OCI-LY1 (cell line): ENCODE measurements around the gene RETSAT.

Experiments used
- H2AFZ ChIP-seq: fragments of 200-600 bp; sonication (generic), shearing (Covaris generic); 2 replicates; pipeline ENCODE4 v1.6.0; 2014; ENCODE audit warnings: antibody characterized with exemption, mild to moderate bottlenecking, low read length
- H3F3A ChIP-seq: fragments of 200-600 bp; sonication (generic), shearing (Covaris generic); 2 replicates; pipeline ENCODE4 v1.6.0; 2014; ENCODE audit warnings: mild to moderate bottlenecking, antibody characterized with exemption, low read length, moderate library complexity; ENCODE audit not compliant: insufficient read depth
- H3K27ac ChIP-seq: fragments of 200-600 bp; sonication (generic); 2 replicates; pipeline ENCODE4 v1.5.1; 2014; ENCODE audit warnings: low read length, mixed run types, mild to moderate bottlenecking, low read depth; ENCODE audit not compliant: poor library complexity, severe bottlenecking
- H3K27me3 ChIP-seq: fragments of 200-600 bp; sonication (generic); 2 replicates; pipeline ENCODE4 v1.6.0; 2014; ENCODE audit warnings: antibody characterized with exemption, mild to moderate bottlenecking, low read length, moderate library complexity; ENCODE audit not compliant: insufficient read depth
- H3K36me3 ChIP-seq: fragments of 200-600 bp; sonication (generic); 2 replicates; pipeline ENCODE4 v1.6.1; 2014; ENCODE audit warnings: mild to moderate bottlenecking, antibody characterized with exemption, low read length, moderate library complexity, mixed read lengths; ENCODE audit not compliant: insufficient read depth
- H3K4me1 ChIP-seq: fragments of 200-600 bp; sonication (generic); 2 replicates; pipeline ENCODE4 v1.5.1; 2014; ENCODE audit warnings: mild to moderate bottlenecking, low read length, moderate library complexity; ENCODE audit not compliant: insufficient read depth, severe bottlenecking
- H3K4me2 ChIP-seq: fragments of 200-600 bp; sonication (generic), shearing (Covaris generic); 2 replicates; pipeline ENCODE4 v1.6.1; 2014; ENCODE audit warnings: low read length
- H3K4me3 ChIP-seq: fragments of 200-600 bp; sonication (generic); 2 replicates; pipeline ENCODE4 v1.5.1; 2014; ENCODE audit warnings: low read length, low read depth, mild to moderate bottlenecking, mixed read lengths; ENCODE audit not compliant: poor library complexity, severe bottlenecking
- H3K79me2 ChIP-seq: fragments of 200-600 bp; shearing (Covaris generic); 2 replicates; pipeline ENCODE4 v1.6.1; 2016; ENCODE audit warnings: mixed run types, low read length, mixed read lengths; ENCODE audit not compliant: insufficient read depth
- H3K9ac ChIP-seq: fragments of 200-600 bp; sonication (generic), shearing (Covaris generic); 2 replicates; pipeline ENCODE4 v1.6.1; 2014; ENCODE audit warnings: mild to moderate bottlenecking, low read length, mixed read lengths
- H3K9me2 ChIP-seq: fragments of 200-600 bp; sonication (generic), shearing (Covaris generic); 2 replicates; pipeline ENCODE4 v1.6.1; 2014; ENCODE audit warnings: low read depth, mild to moderate bottlenecking, low read length, mixed read lengths
- H3K9me3 ChIP-seq: fragments of 200-600 bp; shearing (Covaris generic); 2 replicates; pipeline ENCODE4 v1.6.1; 2014; ENCODE audit warnings: low read length, mixed read lengths
- H4K20me1 ChIP-seq: fragments of 200-600 bp; sonication (generic), shearing (Covaris generic); 2 replicates; pipeline ENCODE4 v1.6.0; 2016; ENCODE audit warnings: mild to moderate bottlenecking, low read length; ENCODE audit not compliant: insufficient read depth
- EZH2 ChIP-seq: fragments of 200-600 bp; sonication (generic), shearing (Covaris generic); IDR thresholded peaks from 2 replicates; pipeline ENCODE4 v1.8.0; 2017; ENCODE audit warnings: borderline replicate concordance, mixed run types, mild to moderate bottlenecking, antibody characterized with exemption, low read length, moderate library complexity, mixed read lengths
- TF ChIP-seq, protein P1 (sequence below): fragments of 200-600 bp; sonication (generic), shearing (Covaris generic); IDR thresholded peaks from 2 replicates; pipeline ENCODE4 v1.5.1; 2017; ENCODE audit warnings: mild to moderate bottlenecking, antibody characterized with exemption, low read length, moderate library complexity, mixed read lengths

Gene RETSAT

GRCh38 chr2:85398426-85399182 is 44.3 kb upstream of the RETSAT start:
- Histone ChIP-seq H3K4me2 (no peak overlapping the region), H4K20me1 (no peaks in the 10 kb centered on the region), H3K27ac (no peak overlapping the region), H3F3A (no peaks in the 10 kb centered on the region), H3K9me3 (peaks cover 4% of the 10 kb centered on the region; the same call in 1 of the 2 replicates), H3K9ac (no peak overlapping the region), H3K9me2 (no peaks in the 10 kb centered on the region), H3K4me3 (no peak overlapping the region), H3K36me3 (no peaks in the 10 kb centered on the region), H3K4me1 (no peaks in the 10 kb centered on the region), H3K27me3 (no peaks in the 10 kb centered on the region), H3K79me2 (no peaks in the 10 kb centered on the region), H2AFZ (no peak overlapping the region)
- TF ChIP-seq, protein P1, sequence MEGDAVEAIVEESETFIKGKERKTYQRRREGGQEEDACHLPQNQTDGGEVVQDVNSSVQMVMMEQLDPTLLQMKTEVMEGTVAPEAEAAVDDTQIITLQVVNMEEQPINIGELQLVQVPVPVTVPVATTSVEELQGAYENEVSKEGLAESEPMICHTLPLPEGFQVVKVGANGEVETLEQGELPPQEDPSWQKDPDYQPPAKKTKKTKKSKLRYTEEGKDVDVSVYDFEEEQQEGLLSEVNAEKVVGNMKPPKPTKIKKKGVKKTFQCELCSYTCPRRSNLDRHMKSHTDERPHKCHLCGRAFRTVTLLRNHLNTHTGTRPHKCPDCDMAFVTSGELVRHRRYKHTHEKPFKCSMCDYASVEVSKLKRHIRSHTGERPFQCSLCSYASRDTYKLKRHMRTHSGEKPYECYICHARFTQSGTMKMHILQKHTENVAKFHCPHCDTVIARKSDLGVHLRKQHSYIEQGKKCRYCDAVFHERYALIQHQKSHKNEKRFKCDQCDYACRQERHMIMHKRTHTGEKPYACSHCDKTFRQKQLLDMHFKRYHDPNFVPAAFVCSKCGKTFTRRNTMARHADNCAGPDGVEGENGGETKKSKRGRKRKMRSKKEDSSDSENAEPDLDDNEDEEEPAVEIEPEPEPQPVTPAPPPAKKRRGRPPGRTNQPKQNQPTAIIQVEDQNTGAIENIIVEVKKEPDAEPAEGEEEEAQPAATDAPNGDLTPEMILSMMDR, result no peak
- TF ChIP-seq EZH2, result no peak

DNA sequence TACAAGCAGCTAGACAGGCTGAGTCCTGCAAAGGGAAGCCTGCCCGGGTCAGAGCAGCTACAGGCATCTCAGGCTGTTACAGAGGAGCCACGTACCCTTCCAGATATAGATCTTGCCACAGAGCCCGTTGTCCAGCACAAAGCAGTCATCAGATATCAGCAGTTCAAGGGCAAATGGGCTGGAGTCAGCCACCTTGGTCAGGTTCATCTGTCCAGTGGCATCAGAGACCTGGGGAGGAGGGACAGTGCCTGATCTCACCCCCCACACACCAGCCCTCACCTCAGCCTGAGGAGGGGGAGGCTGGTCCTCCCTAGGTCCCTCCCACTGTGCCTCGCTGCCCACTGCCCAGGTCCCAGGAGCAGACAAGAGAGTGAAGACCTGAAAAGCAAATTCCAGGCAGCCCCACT is 43.6 kb upstream of the RETSAT start:
- Histone ChIP-seq H3K4me2 (no peak overlapping the region), H3K4me1 (no peaks in the 10 kb centered on the region), H3K36me3 (no peaks in the 10 kb centered on the region), H3K27me3 (no peaks in the 10 kb centered on the region), H3K9ac (no peak overlapping the region), H3F3A (no peaks in the 10 kb centered on the region), H3K27ac (no peak overlapping the region), H4K20me1 (no peaks in the 10 kb centered on the region), H3K9me3 (no peaks in the 10 kb centered on the region), H3K4me3 (no peak overlapping the region), H2AFZ (no peak overlapping the region), H3K9me2 (no peaks in the 10 kb centered on the region), H3K79me2 (no peaks in the 10 kb centered on the region)
- TF ChIP-seq EZH2, result no peak
- TF ChIP-seq, protein P1, result no peak

- Histone ChIP-seq H3K4me3 (no peak overlapping the region), H3F3A (no peaks in the 10 kb centered on the region), H4K20me1 (no peaks in the 10 kb centered on the region), H2AFZ (no peak overlapping the region), H3K9me2 (no peaks in the 10 kb centered on the region), H3K27ac (no peak overlapping the region), H3K4me1 (peaks cover 11% of the 10 kb centered on the region), H3K9me3 (no peaks in the 10 kb centered on the region), H3K27me3 (no peaks in the 10 kb centered on the region), H3K79me2 (no peaks in the 10 kb centered on the region), H3K9ac (no peak overlapping the region), H3K36me3 (no peaks in the 10 kb centered on the region), H3K4me2 (no peak overlapping the region)
- TF ChIP-seq, protein P1, result no peak
Measured at GRCh38 chr2:85396531-85397470, 42.5 kb upstream of the RETSAT start.
